Naive thymus-derived CD4-positive, alpha-beta T cell (primary cell): ENCODE results near the gene PWP1. TPM values are rescaled to one million over a fixed set of nuclear protein-coding genes. Genes with fewer than 3 reads are reported as not detected.

Experiments
- ATAC-seq: fragments of 150-1000 bp; cut with Tn5 transposase; 2 replicates; pipeline ENCODE4 v1.10.0; 2021; ENCODE audit warnings: mild to moderate bottlenecking, moderate library complexity
- CTCF ChIA-PET: fragments of 350-600 bp; sonication (Branson Sonifier 250); formaldehyde crosslinking; loops from one replicate; lab custom pipeline; 2021; ENCODE audit warnings: antibody characterized with exemption; lab: Charles Lee
- POLR2A ChIA-PET: fragments of 350-600 bp; sonication (Branson Sonifier 250); formaldehyde crosslinking; loops from one replicate; lab custom pipeline; 2021; ENCODE audit warnings: antibody characterized with exemption, inconsistent platforms; lab: Charles Lee
- DNase-seq, 9 donors: peaks; one replicate each; pipeline versions ENCODE4 v3.0.0 to v3.0.0-alpha.2; 2020 to 2022; ENCODE audit warnings: mixed read lengths in 1 of 9
- H3K27ac ChIP-seq: one replicate; pipeline ENCODE4 v1.7.0; 2013; ENCODE audit warnings: mild to moderate bottlenecking, low read depth, low read length, moderate library complexity
- H3K27me3 ChIP-seq, 2 donors: one replicate each; pipeline ENCODE4 v1.7.0; 2013; ENCODE audit warnings: low read length in 2 of 2, mild to moderate bottlenecking in 2 of 2, moderate library complexity in 2 of 2; ENCODE audit not compliant: control insufficient read depth in 2 of 2, insufficient read depth in 2 of 2
- H3K36me3 ChIP-seq, 3 experiments: 1 replicate in 2 of 3; 2 replicates in 1 of 3; pipeline ENCODE4 v1.7.0; 2013; ENCODE audit warnings: low read length in 3 of 3, mild to moderate bottlenecking in 3 of 3, moderate library complexity in 1 of 3; ENCODE audit not compliant: insufficient read depth in 3 of 3, control insufficient read depth in 2 of 3
- H3K4me1 ChIP-seq, 2 donors: one replicate each; pipeline ENCODE4 v1.7.0; 2013; ENCODE audit warnings: low read length in 2 of 2, mild to moderate bottlenecking in 2 of 2, moderate library complexity in 1 of 2; ENCODE audit not compliant: control insufficient read depth in 2 of 2, insufficient read depth in 2 of 2
- H3K4me3 ChIP-seq: 2 replicates; pipeline ENCODE4 v1.7.0; 2013; ENCODE audit warnings: mild to moderate bottlenecking, low read length
- H3K9me3 ChIP-seq, 3 experiments: 1 replicate in 2 of 3; 2 replicates in 1 of 3; pipeline ENCODE4 v1.7.0; 2013; ENCODE audit warnings: low read length in 3 of 3; ENCODE audit not compliant: control insufficient read depth in 2 of 3
- H3K27ac Mint-ChIP-seq, 9 donors: one replicate each; pipeline ENCODE4 v1.8.0; 2020 to 2022; ENCODE audit warnings: mixed read lengths in 9 of 9, mild to moderate bottlenecking in 8 of 9, moderate library complexity in 5 of 9, inconsistent platforms in 2 of 9
- H3K27me3 Mint-ChIP-seq, 5 donors: one replicate each; pipeline ENCODE4 v1.8.0; 2021 to 2022; ENCODE audit warnings: mixed read lengths in 5 of 5, mild to moderate bottlenecking in 1 of 5
- H3K36me3 Mint-ChIP-seq, 5 donors: one replicate each; pipeline ENCODE4 v1.8.0; 2020 to 2022; ENCODE audit warnings: mixed read lengths in 5 of 5, mild to moderate bottlenecking in 3 of 5, inconsistent platforms in 1 of 5
- H3K4me1 Mint-ChIP-seq, 7 donors: one replicate each; pipeline ENCODE4 v1.8.0; 2020 to 2022; ENCODE audit warnings: mixed read lengths in 7 of 7, mild to moderate bottlenecking in 3 of 7, inconsistent platforms in 1 of 7
- H3K4me3 Mint-ChIP-seq, 10 donors: one replicate each; pipeline ENCODE4 v1.8.0; 2020 to 2022; ENCODE audit warnings: mild to moderate bottlenecking in 10 of 10, mixed read lengths in 10 of 10, moderate library complexity in 6 of 10, inconsistent platforms in 2 of 10
- H3K9me3 Mint-ChIP-seq, 11 donors: one replicate each; pipeline ENCODE4 v1.8.0; 2020 to 2022; ENCODE audit warnings: mixed read lengths in 11 of 11, mild to moderate bottlenecking in 4 of 11, inconsistent platforms in 1 of 11, moderate library complexity in 1 of 11
- intact Hi-C, 2 donors: fragments of 100-400 bp; cut with micrococcal nuclease; formaldehyde crosslinking; loops; one replicate each; pipeline ENCODE4 v1.15.1; 2023
- polyA plus RNA-seq, 2 donors: library from polyadenylated mRNA; unstranded; fragments of 300-500 nt; fragmentation: Illumina TruSeq; gene quantifications; one replicate each; pipeline ENCODE4 v1.2.3, GENCODE V29; 2021
- total RNA-seq, 6 experiments: library from RNA in 5 of 6; stranded (reverse) in 5 of 6; gene quantifications; 1 replicate in 5 of 6; 2 replicates in 1 of 6; pipeline ENCODE4 v1.2.3 and lab custom pipeline; 2021 to 2026

PWP1 gene
- total and polyA plus RNA-seq, 7 experiments from 2014 or later, result 20.9 to 65.3 (median 29.9) TPM

DNA sequence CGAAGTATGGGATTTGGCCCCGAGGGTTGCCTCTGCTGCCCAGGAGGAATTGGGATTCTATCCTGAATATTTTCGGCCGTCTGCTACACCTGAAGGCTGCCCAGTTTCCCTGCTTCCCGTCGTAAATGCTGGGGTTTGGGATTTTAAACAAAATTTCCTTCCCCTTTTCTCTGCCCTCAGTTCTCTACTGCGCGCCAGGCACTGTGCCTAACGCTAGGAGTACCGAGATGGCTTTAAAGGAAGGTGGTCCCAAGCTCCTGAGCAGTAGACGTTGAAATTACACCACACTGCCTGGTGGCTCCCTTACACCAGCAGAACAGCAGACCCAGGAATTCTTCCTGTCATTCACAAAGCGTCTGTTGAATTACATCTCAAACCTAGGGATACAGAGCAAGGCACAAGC, 75.9 kb downstream of the PWP1 start:
- Mint-ChIP-seq H3K4me3 (peak overlapping the region; percentile 85 to 93 (median 90)), H3K27me3 (peaks cover 0 to 8% (median 0%) of the 10 kb centered on the region in 5 donors), H3K36me3 (peaks cover 0 to 12% (median 3%) of the 10 kb centered on the region in 5 donors), H3K27ac (peak overlapping the region; percentile 85 to 96 (median 91)), H3K4me1 (peaks cover 19 to 50% (median 35%) of the 10 kb centered on the region in 7 donors), H3K9me3 (peaks cover 0 to 4% (median 0%) of the 10 kb centered on the region in 11 donors)
- Histone ChIP-seq H3K27ac (peak overlapping the region; percentile 78), H3K27me3 (no peaks in the 10 kb centered on the region), H3K9me3 (no peaks in the 10 kb centered on the region), H3K4me1 (peaks cover 21% of the 10 kb centered on the region in 2 donors), H3K36me3 (peaks cover 0 to 6% (median 5%) of the 10 kb centered on the region in 3 experiments), H3K4me3 (peak overlapping the region; percentile 83)
- DNase-seq (no peak), ATAC-seq (no peak)
- ChIA-PET POLR2A (interaction anchor here (0.7 to 1.5 kb wide), 2 partner anchors 27 to 1456 kb away, joined by 3 read pairs; no protein-coding TSS in a partner anchor), CTCF (no interaction called here)
- intact Hi-C loops, result loop anchor here (1.0 to 10.0 kb wide), 27 partner anchors 76 to 1811 kb away; partner anchors contain the start of genes CRY1 (in 2 of the 2), PWP1 (in 2 of the 2), RIC8B (in 2 of the 2) and TCP11L2 (in 2 of the 2)

Other genes starting within 250 kb of the PWP1 start
- 10 to 100 TPM; 32.4 to 41.3 (median 36.4) TPM for gene PRDM4, start 75.3 kb downstream of the PWP1 start, total RNA-seq
- 10 to 100 TPM; 16.5 to 28.5 TPM for gene PRDM4, start 75.3 kb downstream of the PWP1 start, polyA plus RNA-seq
- not detected for gene ASCL4, start 88.9 kb downstream of the PWP1 start, total RNA-seq
- gene ASCL4, start 88.9 kb downstream of the PWP1 start, polyA plus RNA-seq, result not detected